ENCODE data around the gene VPS51. TPM values are rescaled to one million over a fixed set of nuclear protein-coding genes. Genes with fewer than 3 reads are reported as not detected.
A peak's percentile ranks its signal among the peaks of the same experiment; 100 is the strongest.

Gene VPS51
- total RNA-seq, 1 experiment from 2014 or later: 77.0 TPM

DNA sequence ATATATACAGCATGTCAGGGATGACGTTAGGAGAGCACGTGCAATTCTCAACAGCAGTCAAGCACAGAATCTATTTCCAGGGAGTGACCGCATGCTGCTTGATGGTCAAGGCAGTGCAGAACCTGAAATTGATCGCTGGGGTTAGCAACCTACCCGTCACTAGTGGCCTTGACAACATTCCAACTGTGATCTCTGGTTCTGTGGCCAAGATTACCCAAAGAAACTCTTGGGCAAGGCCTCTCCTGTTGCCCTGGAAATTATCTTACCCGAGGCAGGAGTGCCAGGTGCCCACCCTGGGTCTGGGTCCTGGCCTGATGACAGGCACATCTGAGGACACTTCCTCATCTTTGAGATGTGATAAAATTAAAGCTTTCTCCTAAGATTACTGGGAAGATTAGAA, 17.8 kb downstream of the VPS51 start:
- Mint-ChIP-seq H3K36me3 (ENCODE audit: insufficient read depth, unreplicated experiment) (peaks cover 43% of the 10 kb centered on the region), H3K4me1 (ENCODE audit: insufficient read depth, unreplicated experiment) (peaks cover 17% of the 10 kb centered on the region), H3K27ac (ENCODE audit: low read depth, unreplicated experiment) (no peak overlapping the region), H3K9me3 (ENCODE audit: unreplicated experiment) (no peaks in the 10 kb centered on the region), H3K4me3 (ENCODE audit: unreplicated experiment) (peak overlapping the region; percentile 93), H3K27me3 (ENCODE audit: insufficient read depth, unreplicated experiment) (no peaks in the 10 kb centered on the region)
- CTCF ChIA-PET: interaction anchor here (0.7 to 5.1 kb wide), 2 partner anchors 16 to 148 kb away, joined by 3 to 94 read pairs; partner anchors contain the start of gene VPS51
- POLR2A ChIA-PET: interaction anchor here (0.7 to 4.2 kb wide), 4 partner anchors 8 to 335 kb away, joined by 3 to 32 read pairs (median 3); partner anchors contain the start of genes FAU, MRPL49 and SF1
- no peak for TF ChIP-seq CTCF (IDR thresholded peaks at IDR 0.05; ENCODE audit: unreplicated experiment)
- BruUV-seq (replicated peaks): no TSS peak
- intact Hi-C loops (cut with micrococcal nuclease): loop anchor here (10.0 kb wide), 1 partner anchor 199 kb away; the partner anchor contains the start of gene ATG2A
- no peak for DNase-seq (ENCODE audit: unreplicated experiment)

GRCh38 chr11:65114538-65115171, 18.6 kb downstream of the VPS51 start:
- TF ChIP-seq CTCF (IDR thresholded peaks at IDR 0.05; ENCODE audit: unreplicated experiment): no peak
- Mint-ChIP-seq H3K27ac (ENCODE audit: low read depth, unreplicated experiment) (no peak overlapping the region), H3K36me3 (ENCODE audit: insufficient read depth, unreplicated experiment) (peaks cover 50% of the 10 kb centered on the region), H3K27me3 (ENCODE audit: insufficient read depth, unreplicated experiment) (no peaks in the 10 kb centered on the region), H3K9me3 (ENCODE audit: unreplicated experiment) (no peaks in the 10 kb centered on the region), H3K4me3 (ENCODE audit: unreplicated experiment) (no peak overlapping the region), H3K4me1 (ENCODE audit: insufficient read depth, unreplicated experiment) (peaks cover 17% of the 10 kb centered on the region)
- ChIA-PET CTCF (interaction anchor here (0.6 to 5.1 kb wide), 2 partner anchors 17 to 142 kb away, joined by 4 to 94 read pairs; partner anchors contain the start of gene VPS51), POLR2A (interaction anchor here (0.7 to 0.8 kb wide), 2 partner anchors 11 to 336 kb away, joined by 3 read pairs; partner anchors contain the start of gene SF1)
- DNase-seq (ENCODE audit: unreplicated experiment): no peak
- BruUV-seq (replicated peaks): no TSS peak
- intact Hi-C loops (cut with micrococcal nuclease): loop anchor here (10.0 kb wide), 1 partner anchor 200 kb away; the partner anchor contains the start of gene ATG2A

DNA sequence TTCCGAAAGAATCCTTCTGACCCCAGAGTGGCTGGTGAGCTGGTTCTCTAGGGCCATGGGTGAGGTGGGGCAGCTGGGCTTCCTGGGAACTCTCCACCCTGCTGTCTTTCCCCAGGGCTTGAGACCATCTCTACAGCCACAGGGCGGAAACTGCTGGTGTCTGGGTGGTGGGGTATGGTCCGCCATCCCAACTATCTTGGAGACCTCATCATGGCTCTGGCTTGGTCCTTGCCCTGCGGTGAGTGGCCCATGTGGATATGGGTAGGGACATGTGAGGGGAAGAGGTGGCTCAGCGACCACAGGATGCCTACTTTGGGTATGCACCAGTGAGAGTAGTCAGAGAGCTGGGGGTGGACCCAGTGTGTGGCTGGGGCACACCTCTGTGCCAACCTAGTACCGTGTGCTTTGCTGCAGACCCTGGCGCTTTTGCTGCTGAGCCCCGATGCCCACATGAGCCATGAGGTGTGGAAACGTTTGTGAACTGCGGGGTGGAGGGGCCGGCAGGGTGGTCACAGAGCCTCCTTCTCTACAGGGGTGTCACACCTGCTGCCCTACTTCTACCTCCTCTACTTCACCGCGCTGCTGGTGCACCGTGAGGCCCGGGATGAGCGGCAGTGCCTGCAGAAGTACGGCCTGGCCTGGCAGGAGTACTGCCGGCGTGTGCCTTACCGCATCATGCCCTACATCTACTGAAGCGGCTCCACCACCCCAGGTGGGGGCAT, 19.5 kb downstream of the VPS51 start:
- Mint-ChIP-seq H3K4me3 (ENCODE audit: unreplicated experiment) (peak overlapping the region; percentile 82), H3K9me3 (ENCODE audit: unreplicated experiment) (no peaks in the 10 kb centered on the region), H3K27ac (ENCODE audit: low read depth, unreplicated experiment) (peak overlapping the region; percentile 12), H3K4me1 (ENCODE audit: insufficient read depth, unreplicated experiment) (peaks cover 17% of the 10 kb centered on the region), H3K36me3 (ENCODE audit: insufficient read depth, unreplicated experiment) (peaks cover 50% of the 10 kb centered on the region), H3K27me3 (ENCODE audit: insufficient read depth, unreplicated experiment) (no peaks in the 10 kb centered on the region)
- DNase-seq (ENCODE audit: unreplicated experiment): no peak
- ChIA-PET CTCF (interaction anchor here (0.6 to 0.9 kb wide), 2 partner anchors 32 to 270 kb away, joined by 3 to 6 read pairs; partner anchors contain the start of gene CDC42BPG), POLR2A (interaction anchor here (1.9 to 8.8 kb wide), 6 partner anchors 19 to 101 kb away, joined by 9 to 122 read pairs (median 19); partner anchors contain the start of genes ARL2, CAPN1, SAC3D1 and SYVN1)
- intact Hi-C loops (cut with micrococcal nuclease): loop anchor here (2.0 to 10.0 kb wide), 2 partner anchors 101 to 201 kb away; partner anchors contain the start of genes ARL2 and ATG2A
- no peak for TF ChIP-seq CTCF (IDR thresholded peaks at IDR 0.05; ENCODE audit: unreplicated experiment)
- BruUV-seq (replicated peaks): no TSS peak

Data from MCF 10A (cell line).